AG10803 (cell line): ENCODE results near the gene CRP.

Source experiments
- DNase-seq: peaks from one replicate; pipeline ENCODE4 v3.0.0; 2010; ENCODE audit warnings: low read depth
- H3K4me3 ChIP-seq: 2 replicates; pipeline ENCODE4 v1.5.1; 2011; ENCODE audit warnings: mild to moderate bottlenecking, low read length, control low read depth
- CTCF ChIP-seq: conservative IDR thresholded peaks from 2 replicates; pipeline ENCODE4 v1.5.1; 2011; ENCODE audit warnings: mild to moderate bottlenecking, low read length, control low read depth, inconsistent platforms

CRP gene

GRCh38 chr1:159719990-159720389 lies 5.6 kb upstream of the CRP start:
- H3K4me3 ChIP-seq, result no peak overlapping the region
- TF ChIP-seq CTCF, result no peak
- no peak for DNase-seq

GRCh38 chr1:159715855-159716254 lies 1.5 kb upstream of the CRP start:
- TF ChIP-seq CTCF, result no peak
- no peak overlapping the region for H3K4me3 ChIP-seq
- DNase-seq, result no peak

GRCh38 chr1:159712080-159712479 lies 2.3 kb downstream of the CRP start:
- no peak for DNase-seq
- TF ChIP-seq CTCF, result no peak

GRCh38 chr1:159707472-159708260 lies 6.7 kb downstream of the CRP start:
- DNase-seq, result no peak
- no peak for TF ChIP-seq CTCF

More at GRCh38 chr1:159712080-159712479, 2.3 kb downstream of the CRP start:
- H3K4me3 ChIP-seq, result no peak overlapping the region

GRCh38 chr1:159705904-159706256 lies 8.5 kb downstream of the CRP start:
- no peak for DNase-seq
- TF ChIP-seq CTCF, result no peak
- H3K4me3 ChIP-seq, result no peak overlapping the region

More at GRCh38 chr1:159707472-159708260, 6.7 kb downstream of the CRP start:
- H3K4me3 ChIP-seq, result no peak overlapping the region

- no peak overlapping the region for H3K4me3 ChIP-seq
- no peak for DNase-seq
- no peak for TF ChIP-seq CTCF
Observed at GRCh38 chr1:159705251-159705903, 9.0 kb downstream of the CRP start.

GRCh38 chr1:159704481-159704880 lies 9.9 kb downstream of the CRP start:
- no peak for TF ChIP-seq CTCF
- H3K4me3 ChIP-seq, result no peak overlapping the region
- DNase-seq, result no peak
